Astrocyte (in vitro differentiated cells and primary cell): ENCODE results near the gene FNDC3A. TPM values are rescaled to one million over a fixed set of nuclear protein-coding genes. Genes with fewer than 3 reads are reported as not detected.

Source experiments
- DNase-seq: peaks from one replicate; pipeline ENCODE4 v3.0.0-alpha.2; 2010; ENCODE audit warnings: low read depth
- FAIRE-seq: peaks from 2 replicates; lab custom pipeline; 2011; peaks lifted over from hg19 to GRCh38; lab: Jason Lieb, UNC
- H2AFZ ChIP-seq: 2 replicates; pipeline ENCODE4 v1.6.0; 2012; ENCODE audit warnings: low read depth, low read length, inconsistent platforms
- H3K27ac ChIP-seq: 2 replicates; pipeline ENCODE4 v1.5.1; 2011; ENCODE audit warnings: low read depth, low read length, inconsistent platforms
- H3K27me3 ChIP-seq: 2 replicates; pipeline ENCODE4 v1.6.0; 2011; ENCODE audit warnings: low read length, inconsistent platforms; ENCODE audit not compliant: insufficient read depth
- H3K36me3 ChIP-seq: 2 replicates; pipeline ENCODE4 v1.5.1; 2011; ENCODE audit warnings: low read length, inconsistent platforms; ENCODE audit not compliant: insufficient read depth
- H3K4me1 ChIP-seq: 2 replicates; pipeline ENCODE4 v1.5.1; 2011; ENCODE audit warnings: low read length, inconsistent platforms; ENCODE audit not compliant: insufficient read depth
- H3K4me2 ChIP-seq: 2 replicates; pipeline ENCODE4 v1.6.0; 2012; ENCODE audit warnings: low read length, inconsistent platforms
- H3K4me3 ChIP-seq: 2 replicates; pipeline ENCODE4 v1.5.1; 2011; ENCODE audit warnings: low read depth, mild to moderate bottlenecking, low read length, inconsistent platforms; ENCODE audit not compliant: insufficient read depth
- H3K79me2 ChIP-seq: 2 replicates; pipeline ENCODE4 v1.6.0; 2012; ENCODE audit warnings: mild to moderate bottlenecking, low read length, inconsistent platforms; ENCODE audit not compliant: insufficient read depth
- H3K9ac ChIP-seq: 2 replicates; pipeline ENCODE4 v1.6.0; 2012; ENCODE audit warnings: mild to moderate bottlenecking, low read length, inconsistent platforms
- H3K9me3 ChIP-seq: 2 replicates; pipeline ENCODE4 v1.5.1; 2012; ENCODE audit warnings: low read depth, mild to moderate bottlenecking, low read length, inconsistent platforms; ENCODE audit not compliant: insufficient read depth
- H4K20me1 ChIP-seq: 2 replicates; pipeline ENCODE4 v1.6.0; 2012; ENCODE audit warnings: low read length, inconsistent platforms; ENCODE audit not compliant: insufficient read depth
- H3K27ac Mint-ChIP-seq: one replicate; pipeline ENCODE4 v1.8.0; 2021; ENCODE audit warnings: mild to moderate bottlenecking, mixed read lengths; ENCODE audit not compliant: unreplicated experiment
- H3K27me3 Mint-ChIP-seq: one replicate; pipeline ENCODE4 v1.8.0; 2021; ENCODE audit warnings: low read depth, mixed read lengths; ENCODE audit not compliant: unreplicated experiment
- H3K36me3 Mint-ChIP-seq: one replicate; pipeline ENCODE4 v1.8.0; 2021; ENCODE audit warnings: low read depth, mixed read lengths; ENCODE audit not compliant: unreplicated experiment
- H3K4me1 Mint-ChIP-seq: one replicate; pipeline ENCODE4 v1.8.0; 2021; ENCODE audit warnings: low read depth, mixed read lengths; ENCODE audit not compliant: unreplicated experiment
- H3K4me3 Mint-ChIP-seq: one replicate; pipeline ENCODE4 v1.8.0; 2021; ENCODE audit warnings: mild to moderate bottlenecking, moderate library complexity, mixed read lengths; ENCODE audit not compliant: unreplicated experiment
- H3K9me3 Mint-ChIP-seq: one replicate; pipeline ENCODE4 v1.8.0; 2021; ENCODE audit warnings: mild to moderate bottlenecking, mixed read lengths; ENCODE audit not compliant: unreplicated experiment
- CTCF ChIP-seq: IDR thresholded peaks from 2 replicates; pipeline ENCODE4 v1.5.1; 2011; ENCODE audit warnings: low read depth, mild to moderate bottlenecking, inconsistent platforms, low read length, moderate library complexity; ENCODE audit not compliant: insufficient read depth
- EZH2 ChIP-seq: IDR thresholded peaks from 2 replicates; pipeline ENCODE4 v1.6.1; 2012; ENCODE audit warnings: mild to moderate bottlenecking, low read length, inconsistent platforms; ENCODE audit not compliant: insufficient read depth
- total RNA-seq: library from RNA; stranded (reverse); gene quantifications from 2 replicates; pipeline ENCODE4 v1.2.1, GENCODE V29; 2021

The FNDC3A gene
- total RNA-seq, 1 donor from 2014 or later: 82.6 TPM

DNA sequence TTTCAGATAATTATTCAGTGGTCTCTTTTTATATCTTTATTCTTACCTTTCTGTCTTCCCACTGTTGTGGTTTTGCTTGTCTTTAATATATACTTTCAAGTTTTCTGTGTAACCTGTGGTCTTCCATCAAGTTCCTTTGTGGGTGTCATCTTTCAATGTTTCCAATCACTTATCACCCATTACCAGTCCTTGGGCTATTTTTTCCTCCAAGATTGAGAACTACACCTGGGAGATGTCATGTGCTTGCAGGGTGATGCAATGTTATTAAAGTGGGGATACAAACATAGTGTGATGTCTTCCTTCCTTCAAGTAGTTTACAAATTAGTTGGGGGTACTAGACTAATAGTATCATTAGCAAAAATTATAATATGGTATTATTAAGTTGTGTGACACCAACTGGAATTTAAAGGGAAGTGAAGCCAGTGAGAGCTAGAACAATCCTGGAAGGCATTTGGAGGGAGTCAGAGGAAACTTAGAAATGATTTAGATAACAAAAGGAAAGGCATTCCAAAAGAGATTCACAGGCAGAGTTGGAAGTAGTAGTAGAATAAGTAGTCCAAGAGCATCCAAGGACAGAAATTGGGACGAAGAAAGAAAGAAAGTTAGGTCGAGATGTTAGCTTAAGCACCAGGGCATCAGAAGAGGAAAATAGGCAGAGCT, 3.4 kb downstream of the FNDC3A start:
- H3K27ac Mint-ChIP-seq: peak overlapping the region; percentile 77
- H3K4me3 Mint-ChIP-seq: peak overlapping the region; percentile 78

GRCh38 chr13:48979892-48980291, 4.2 kb downstream of the FNDC3A start:
- no peaks in the 10 kb centered on the region for H3K36me3 Mint-ChIP-seq
- peaks cover 14% of the 10 kb centered on the region for H3K4me1 Mint-ChIP-seq
- Histone ChIP-seq H3K4me2 (no peak overlapping the region), H4K20me1 (peaks cover 11% of the 10 kb centered on the region), H3K9ac (no peak overlapping the region), H3K36me3 (no peaks in the 10 kb centered on the region), H2AFZ (no peak overlapping the region), H3K79me2 (peaks cover 82% of the 10 kb centered on the region), H3K4me1 (peaks cover 3% of the 10 kb centered on the region), H3K27me3 (no peaks in the 10 kb centered on the region), H3K27ac (no peak overlapping the region), H3K4me3 (no peak overlapping the region), H3K9me3 (no peaks in the 10 kb centered on the region)
- H3K4me3 Mint-ChIP-seq: no peak overlapping the region
- H3K27ac Mint-ChIP-seq: peak overlapping the region; percentile 6
- DNase-seq (no peak), FAIRE-seq (no peak)
- no peaks in the 10 kb centered on the region for H3K9me3 Mint-ChIP-seq
- TF ChIP-seq CTCF (no peak), EZH2 (no peak)
- no peaks in the 10 kb centered on the region for H3K27me3 Mint-ChIP-seq

More for the DNA sequence above, 3.4 kb downstream of the FNDC3A start:
- peak overlapping the region; percentile 96 for H3K4me2 ChIP-seq
- H3K27me3 ChIP-seq: no peaks in the 10 kb centered on the region
- peaks cover 11% of the 10 kb centered on the region for H4K20me1 ChIP-seq
- DNase-seq (no peak), FAIRE-seq (no peak)
- Mint-ChIP-seq H3K4me1 (peaks cover 18% of the 10 kb centered on the region), H3K36me3 (no peaks in the 10 kb centered on the region), H3K27me3 (no peaks in the 10 kb centered on the region), H3K9me3 (peaks cover 7% of the 10 kb centered on the region)
- no peak overlapping the region for H3K9ac ChIP-seq
- H3K4me3 ChIP-seq: no peak overlapping the region
- peak overlapping the region; percentile 82 for H3K27ac ChIP-seq
- peaks cover 76% of the 10 kb centered on the region for H3K79me2 ChIP-seq
- no peak overlapping the region for H2AFZ ChIP-seq
- H3K36me3 ChIP-seq: no peaks in the 10 kb centered on the region
- H3K9me3 ChIP-seq: no peaks in the 10 kb centered on the region
- peaks cover 3% of the 10 kb centered on the region for H3K4me1 ChIP-seq
- no peak for TF ChIP-seq EZH2
- TF ChIP-seq CTCF: no peak

- TF ChIP-seq EZH2 (no peak), CTCF (no peak)
- no peak overlapping the region for H3K9ac ChIP-seq
- no peak overlapping the region for H3K4me3 ChIP-seq
- no peaks in the 10 kb centered on the region for H3K4me1 ChIP-seq
- peaks cover 14% of the 10 kb centered on the region for H3K4me1 Mint-ChIP-seq
- no peak overlapping the region for H3K4me3 Mint-ChIP-seq
- H3K36me3 Mint-ChIP-seq: no peaks in the 10 kb centered on the region
- no peaks in the 10 kb centered on the region for H3K36me3 ChIP-seq
- no peaks in the 10 kb centered on the region for H3K9me3 ChIP-seq
- peaks cover 92% of the 10 kb centered on the region for H3K79me2 ChIP-seq
- H3K9me3 Mint-ChIP-seq: no peaks in the 10 kb centered on the region
- H3K27ac Mint-ChIP-seq: no peak overlapping the region
- H3K27me3 ChIP-seq: no peaks in the 10 kb centered on the region
- H2AFZ ChIP-seq: no peak overlapping the region
- no peak overlapping the region for H3K4me2 ChIP-seq
- DNase-seq (no peak), FAIRE-seq (no peak)
- H3K27ac ChIP-seq: no peak overlapping the region
- no peaks in the 10 kb centered on the region for H3K27me3 Mint-ChIP-seq
- peaks cover 7% of the 10 kb centered on the region for H4K20me1 ChIP-seq
These were observed 7.6 kb downstream of the FNDC3A start for GRCh38 chr13:48983331-48983730.
